ENCODE data around the gene FCRLA. TPM values are rescaled to one million over a fixed set of nuclear protein-coding genes. Genes with fewer than 3 reads are reported as not detected.
"Not testable (repeated sequence)": the region's sequence is repeated elsewhere in the genome, so short reads cannot be mapped to it uniquely, and the experiment has no call there.

The FCRLA gene
- total and polyA plus RNA-seq, 4 donors, result 0.10 to 0.57 (median 0.38) TPM; not detected in 1

- intact Hi-C loops (cut with DNase I); ATAC-seq (ENCODE audit: low FRiP score): not testable (repeated sequence)
- WGBS, 2 donors, result 61 to 76% methylated on average over 5 to 7 of the region's 7 CpGs
These were observed 33.6 kb upstream of the FCRLA start for GRCh38 chr1:161673437-161673836.

GRCh38 chr1:161674447-161674846, 32.6 kb upstream of the FCRLA start:
- H3K27me3 ChIP-seq (ENCODE audit: control insufficient read depth in 1 of 2, insufficient read depth in 2 of 2, low read length in 1 of 2); H3K9me3 ChIP-seq (ENCODE audit: control insufficient read depth, low read length); H3K36me3 ChIP-seq (ENCODE audit: control insufficient read depth in 1 of 2, insufficient read depth in 2 of 2, low read length in 1 of 2); intact Hi-C loops (cut with DNase I); H3K4me3 ChIP-seq (ENCODE audit: low read length in 2 of 2); ATAC-seq (ENCODE audit: low FRiP score); DNase-seq; H3K4me1 ChIP-seq (ENCODE audit: control insufficient read depth in 1 of 2, insufficient read depth in 2 of 2, low read length in 2 of 2); H3K27ac ChIP-seq (ENCODE audit: low read depth in 1 of 2, low read length in 2 of 2): not testable (repeated sequence)
- WGBS, 2 donors, result 78 to 79% methylated on average over 2 of the region's 3 CpGs

More at GRCh38 chr1:161673437-161673836, 33.6 kb upstream of the FCRLA start:
- not testable (repeated sequence) for DNase-seq; H3K4me3 ChIP-seq (ENCODE audit: low read length in 2 of 2); H3K27me3 ChIP-seq (ENCODE audit: control insufficient read depth in 1 of 2, insufficient read depth in 2 of 2, low read length in 1 of 2); H3K9me3 ChIP-seq (ENCODE audit: control insufficient read depth, low read length); H3K27ac ChIP-seq (ENCODE audit: low read depth in 1 of 2, low read length in 2 of 2); H3K4me1 ChIP-seq (ENCODE audit: control insufficient read depth in 1 of 2, insufficient read depth in 2 of 2, low read length in 2 of 2); H3K36me3 ChIP-seq (ENCODE audit: control insufficient read depth in 1 of 2, insufficient read depth in 2 of 2, low read length in 1 of 2)

- ATAC-seq (ENCODE audit: low FRiP score); DNase-seq; H3K9me3 ChIP-seq (ENCODE audit: control insufficient read depth, low read length); H3K27me3 ChIP-seq (ENCODE audit: control insufficient read depth in 1 of 2, insufficient read depth in 2 of 2, low read length in 1 of 2); H3K4me1 ChIP-seq (ENCODE audit: control insufficient read depth in 1 of 2, insufficient read depth in 2 of 2, low read length in 2 of 2); H3K27ac ChIP-seq (ENCODE audit: low read depth in 1 of 2, low read length in 2 of 2); H3K4me3 ChIP-seq (ENCODE audit: low read length in 2 of 2); intact Hi-C loops (cut with DNase I); H3K36me3 ChIP-seq (ENCODE audit: control insufficient read depth in 1 of 2, insufficient read depth in 2 of 2, low read length in 1 of 2): not testable (repeated sequence)
- WGBS, 2 donors, result 90 to 94% methylated on average over 3 of the region's 3 CpGs
These were observed 32.1 kb upstream of the FCRLA start for GRCh38 chr1:161674908-161675307.

GRCh38 chr1:161676441-161676840, 30.6 kb upstream of the FCRLA start:
- DNase-seq (no peak), ATAC-seq (ENCODE audit: low FRiP score) (no peak)
- Histone ChIP-seq H3K36me3 (ENCODE audit: control insufficient read depth in 1 of 2, insufficient read depth in 2 of 2, low read length in 1 of 2) (no peaks in the 10 kb centered on the region), H3K9me3 (ENCODE audit: control insufficient read depth, low read length) (no peaks in the 10 kb centered on the region), H3K27ac (ENCODE audit: low read depth in 1 of 2, low read length in 2 of 2) (no peak overlapping the region), H3K27me3 (ENCODE audit: control insufficient read depth in 1 of 2, insufficient read depth in 2 of 2, low read length in 1 of 2) (no peaks in the 10 kb centered on the region), H3K4me1 (ENCODE audit: control insufficient read depth in 1 of 2, insufficient read depth in 2 of 2, low read length in 2 of 2) (no peaks in the 10 kb centered on the region), H3K4me3 (ENCODE audit: low read length in 2 of 2) (no peak overlapping the region)
- intact Hi-C loops (cut with DNase I), result no loop called here
- 84 to 92% methylated on average over 2 of the region's 2 CpGs for WGBS, 2 donors

- no peak for ATAC-seq (ENCODE audit: low FRiP score)
- 58 to 69% methylated on average over 5 of the region's 5 CpGs for WGBS, 2 donors
- intact Hi-C loops (cut with DNase I), result no loop called here
- no peak overlapping the region for H3K27ac ChIP-seq (ENCODE audit: low read depth in 1 of 2, low read length in 2 of 2)
- no peaks in the 10 kb centered on the region for H3K36me3 ChIP-seq (ENCODE audit: control insufficient read depth in 1 of 2, insufficient read depth in 2 of 2, low read length in 1 of 2)
- no peak overlapping the region for H3K4me3 ChIP-seq (ENCODE audit: low read length in 2 of 2)
- no peaks in the 10 kb centered on the region for H3K27me3 ChIP-seq (ENCODE audit: control insufficient read depth in 1 of 2, insufficient read depth in 2 of 2, low read length in 1 of 2)
- no peaks in the 10 kb centered on the region for H3K9me3 ChIP-seq (ENCODE audit: control insufficient read depth, low read length)
- no peaks in the 10 kb centered on the region for H3K4me1 ChIP-seq (ENCODE audit: control insufficient read depth in 1 of 2, insufficient read depth in 2 of 2, low read length in 2 of 2)
- DNase-seq, result no peak
These were observed 29.9 kb upstream of the FCRLA start for GRCh38 chr1:161676958-161677689.

GRCh38 chr1:161678500-161678899, 28.5 kb upstream of the FCRLA start:
- intact Hi-C loops (cut with DNase I), result no loop called here
- DNase-seq, result no peak
- no peaks in the 10 kb centered on the region for H3K36me3 ChIP-seq (ENCODE audit: control insufficient read depth in 1 of 2, insufficient read depth in 2 of 2, low read length in 1 of 2)
- no peak overlapping the region for H3K4me3 ChIP-seq (ENCODE audit: low read length in 2 of 2)
- H3K27ac ChIP-seq (ENCODE audit: low read depth in 1 of 2, low read length in 2 of 2), result no peak overlapping the region
- 87 to 91% methylated on average over 3 of the region's 3 CpGs for WGBS, 2 donors
- no peak for ATAC-seq (ENCODE audit: low FRiP score)
- no peaks in the 10 kb centered on the region for H3K9me3 ChIP-seq (ENCODE audit: control insufficient read depth, low read length)
- H3K4me1 ChIP-seq (ENCODE audit: control insufficient read depth in 1 of 2, insufficient read depth in 2 of 2, low read length in 2 of 2), result no peaks in the 10 kb centered on the region
- no peaks in the 10 kb centered on the region for H3K27me3 ChIP-seq (ENCODE audit: control insufficient read depth in 1 of 2, insufficient read depth in 2 of 2, low read length in 1 of 2)

- intact Hi-C loops (cut with DNase I), result no loop called here
- 74 to 76% methylated on average over 3 of the region's 3 CpGs for WGBS, 2 donors
These were observed 25.1 kb upstream of the FCRLA start for GRCh38 chr1:161681879-161682278.

GRCh38 chr1:161688946-161689345, 18.1 kb upstream of the FCRLA start:
- intact Hi-C loops (cut with DNase I), result no loop called here
- Histone ChIP-seq H3K27ac (ENCODE audit: low read depth in 1 of 2, low read length in 2 of 2) (no peak overlapping the region), H3K36me3 (ENCODE audit: control insufficient read depth in 1 of 2, insufficient read depth in 2 of 2, low read length in 1 of 2) (no peaks in the 10 kb centered on the region), H3K9me3 (ENCODE audit: control insufficient read depth, low read length) (no peaks in the 10 kb centered on the region), H3K4me3 (ENCODE audit: low read length in 2 of 2) (no peak overlapping the region), H3K4me1 (ENCODE audit: control insufficient read depth in 1 of 2, insufficient read depth in 2 of 2, low read length in 2 of 2) (no peaks in the 10 kb centered on the region), H3K27me3 (ENCODE audit: control insufficient read depth in 1 of 2, insufficient read depth in 2 of 2, low read length in 1 of 2) (no peaks in the 10 kb centered on the region)
- 59 to 63% methylated on average over 3 of the region's 3 CpGs for WGBS, 2 donors
- DNase-seq (no peak), ATAC-seq (ENCODE audit: low FRiP score) (no peak)

More at GRCh38 chr1:161681879-161682278, 25.1 kb upstream of the FCRLA start:
- no peak overlapping the region for H3K4me3 ChIP-seq (ENCODE audit: low read length in 2 of 2)
- no peaks in the 10 kb centered on the region for H3K27me3 ChIP-seq (ENCODE audit: control insufficient read depth in 1 of 2, insufficient read depth in 2 of 2, low read length in 1 of 2)
- no peak overlapping the region for H3K27ac ChIP-seq (ENCODE audit: low read depth in 1 of 2, low read length in 2 of 2)
- no peaks in the 10 kb centered on the region for H3K36me3 ChIP-seq (ENCODE audit: control insufficient read depth in 1 of 2, insufficient read depth in 2 of 2, low read length in 1 of 2)
- no peaks in the 10 kb centered on the region for H3K9me3 ChIP-seq (ENCODE audit: control insufficient read depth, low read length)
- ATAC-seq (ENCODE audit: low FRiP score), result no peak
- H3K4me1 ChIP-seq (ENCODE audit: control insufficient read depth in 1 of 2, insufficient read depth in 2 of 2, low read length in 2 of 2), result no peaks in the 10 kb centered on the region
- DNase-seq, result no peak

- no peak overlapping the region for H3K27ac ChIP-seq (ENCODE audit: low read depth in 1 of 2, low read length in 2 of 2)
- H3K27me3 ChIP-seq (ENCODE audit: control insufficient read depth in 1 of 2, insufficient read depth in 2 of 2, low read length in 1 of 2), result no peaks in the 10 kb centered on the region
- H3K36me3 ChIP-seq (ENCODE audit: control insufficient read depth in 1 of 2, insufficient read depth in 2 of 2, low read length in 1 of 2), result no peaks in the 10 kb centered on the region
- ATAC-seq (ENCODE audit: low FRiP score), result no peak
- H3K9me3 ChIP-seq (ENCODE audit: control insufficient read depth, low read length), result no peaks in the 10 kb centered on the region
- no peak for DNase-seq
- H3K4me3 ChIP-seq (ENCODE audit: low read length in 2 of 2), result no peak overlapping the region
- 51 to 62% methylated on average over 3 of the region's 3 CpGs for WGBS, 2 donors
- intact Hi-C loops (cut with DNase I), result no loop called here
- no peaks in the 10 kb centered on the region for H3K4me1 ChIP-seq (ENCODE audit: control insufficient read depth in 1 of 2, insufficient read depth in 2 of 2, low read length in 2 of 2)
These were observed 15.2 kb upstream of the FCRLA start for GRCh38 chr1:161691846-161692245.

Measured in aorta (tissue), 5 donors.